Gastrocnemius medialis (tissue), 4 donors: ENCODE data around the gene RPL21. TPM values are rescaled to one million over a fixed set of nuclear protein-coding genes. Genes with fewer than 3 reads are reported as not detected.

ENCODE experiments used
- ATAC-seq, 2 donors: fragments of 150-250 bp; one replicate each; pipeline ENCODE4 v1.9.1; 2016
- DNase-seq, 2 donors: peaks; one replicate each; pipeline ENCODE4 v3.0.0-alpha.2; 2019
- H3K27ac ChIP-seq, 4 donors: fragments of 200-600 bp; sonication (generic); 1 replicate in 1 of 4; 2 replicates in 3 of 4; pipeline ENCODE4 v1.5.1; 2016 to 2018; ENCODE audit warnings: mild to moderate bottlenecking in 2 of 4, moderate library complexity in 1 of 4
- H3K27me3 ChIP-seq, 3 donors: fragments of 200-600 bp; sonication (generic) in 2 of 3; 1 replicate in 1 of 3; 2 replicates in 2 of 3; pipeline versions ENCODE4 v1.5.1 to v1.6.0; 2016 to 2019; ENCODE audit warnings: mild to moderate bottlenecking in 1 of 3, moderate library complexity in 1 of 3
- H3K36me3 ChIP-seq, 2 donors: fragments of 200-600 bp; sonication (generic) in 1 of 2; one replicate each; pipeline ENCODE4 v1.5.1; 2017 to 2018
- H3K4me1 ChIP-seq, 2 donors: fragments of 200-600 bp; sonication (generic) in 1 of 2; one replicate each; pipeline ENCODE4 v1.5.1; 2016 to 2017; ENCODE audit warnings: mild to moderate bottlenecking in 2 of 2
- H3K4me3 ChIP-seq, 4 donors: fragments of 200-600 bp; sonication (generic) in 3 of 4; 1 replicate in 1 of 4; 2 replicates in 3 of 4; pipeline ENCODE4 v1.5.1; 2016 to 2019; ENCODE audit warnings: mild to moderate bottlenecking in 2 of 4
- H3K9me3 ChIP-seq, 3 donors: fragments of 200-600 bp; sonication (generic) in 2 of 3; 1 replicate in 1 of 3; 2 replicates in 2 of 3; pipeline ENCODE4 v1.5.1; 2016 to 2019
- CTCF ChIP-seq, 5 experiments: fragments of 450-650 bp in 3 of 5; fragments of 200-600 bp in 2 of 5; sonication (generic) in 2 of 5; IDR thresholded peaks in 4 of 5; conservative IDR thresholded peaks in 1 of 5; 1 replicate in 4 of 5; 2 replicates in 1 of 5; pipeline ENCODE4 v1.5.1; 2016 to 2019; ENCODE audit warnings: antibody characterized with exemption in 5 of 5, mild to moderate bottlenecking in 3 of 5, moderate library complexity in 3 of 5
- POLR2A ChIP-seq, 2 donors: fragments of 450-650 bp; IDR thresholded peaks; one replicate each; pipeline ENCODE4 v1.6.1; 2017; ENCODE audit warnings: antibody characterized with exemption in 2 of 2, mild to moderate bottlenecking in 2 of 2, moderate library complexity in 2 of 2
- in situ Hi-C, 4 donors: fragments of 200-750 bp; cut with MboI; loops; one replicate each; pipeline versions ENCODE4 v1.15.0 to v1.8.0; 2017; ENCODE audit warnings: low sequenced_read_pairs in 4 of 4
- intact Hi-C: fragments of 100-400 bp; cut with DNase I; formaldehyde crosslinking; loops from one replicate; pipeline ENCODE4 v1.15.1; 2023; ENCODE audit warnings: low total_unique reads
- total RNA-seq, 4 donors: library from RNA; depleted of rRNA; stranded (reverse); fragments of >200 nt; gene quantifications; one replicate each; pipeline versions ENCODE4 v1.1.0 to v1.2.3, GENCODE V29; 2016

The RPL21 gene
- total RNA-seq, 4 donors from 2014 or later, result 774 to 913 (median 796) TPM

- Histone ChIP-seq H3K27me3 (no peaks in the 10 kb centered on the region), H3K36me3 (peaks cover 0 to 42% of the 10 kb centered on the region in 2 donors), H3K9me3 (no peaks in the 10 kb centered on the region), H3K4me1 (peaks cover 6 to 29% of the 10 kb centered on the region in 2 donors), H3K27ac (peak overlapping the region in 2 of 4 donors; percentile 1 to 42), H3K4me3 (no peak overlapping the region)
- in situ Hi-C loops, result loop anchor here (25.0 kb wide), 3 partner anchors 177 to 877 kb away; partner anchors contain the start of genes LNX2 (in 3 of the 4), POLR1D (in 3 of the 4) and PAN3 (in 1 of the 4)
- TF ChIP-seq CTCF (IDR thresholded peaks at IDR 0.05 in 4 of 5, conservative IDR thresholded peaks at IDR 0.05 in 1 of 5), result no peak
- TF ChIP-seq POLR2A (IDR thresholded peaks at IDR 0.05), result no peak
- DNase-seq, result no peak
- intact Hi-C loops, result loop anchor here (10.0 kb wide), 2 partner anchors 885 to 1395 kb away; partner anchors contain the start of gene POMP
- no peak for ATAC-seq
Measured at GRCh38 chr13:27259831-27260230, 8.5 kb downstream of the RPL21 start.

- H3K36me3 ChIP-seq, result peaks cover 0 to 26% of the 10 kb centered on the region in 2 donors
- H3K9me3 ChIP-seq, result no peaks in the 10 kb centered on the region
- in situ Hi-C loops, result loop anchor here (25.0 kb wide), 3 partner anchors 176 to 876 kb away; partner anchors contain the start of genes LNX2 (in 3 of the 4), POLR1D (in 3 of the 4) and PAN3 (in 1 of the 4)
- H3K4me3 ChIP-seq, result no peak overlapping the region
- intact Hi-C loops, result loop anchor here (10.0 kb wide), 1 partner anchor 883 kb away; no protein-coding TSS in a partner anchor
- no peak for TF ChIP-seq CTCF (IDR thresholded peaks at IDR 0.05 in 4 of 5, conservative IDR thresholded peaks at IDR 0.05 in 1 of 5)
- TF ChIP-seq POLR2A (IDR thresholded peaks at IDR 0.05), result no peak
- peak overlapping the region in 1 of 4 donors; percentile 42 for H3K27ac ChIP-seq
- ATAC-seq (no peak), DNase-seq (no peak)
- peaks cover 4 to 23% of the 10 kb centered on the region in 2 donors for H3K4me1 ChIP-seq
- no peaks in the 10 kb centered on the region for H3K27me3 ChIP-seq
Measured at GRCh38 chr13:27261396-27261795, 10.0 kb downstream of the RPL21 start.

GRCh38 chr13:27263438-27263837 lies 12.1 kb downstream of the RPL21 start:
- peaks cover 0 to 6% of the 10 kb centered on the region in 2 donors for H3K36me3 ChIP-seq
- H3K27ac ChIP-seq, result no peak overlapping the region
- TF ChIP-seq POLR2A (IDR thresholded peaks at IDR 0.05) (no peak), CTCF (IDR thresholded peaks at IDR 0.05 in 4 of 5, conservative IDR thresholded peaks at IDR 0.05 in 1 of 5) (no peak)
- DNase-seq, result no peak
- H3K4me3 ChIP-seq, result no peak overlapping the region
- H3K4me1 ChIP-seq, result peaks cover 4 to 21% of the 10 kb centered on the region in 2 donors
- intact Hi-C loops, result loop anchor here (10.0 kb wide), 1 partner anchor 881 kb away; no protein-coding TSS in a partner anchor
- no peaks in the 10 kb centered on the region for H3K9me3 ChIP-seq
- no peaks in the 10 kb centered on the region for H3K27me3 ChIP-seq
- ATAC-seq, result no peak
- in situ Hi-C loops, result loop anchor here (25.0 kb wide), 3 partner anchors 174 to 874 kb away; partner anchors contain the start of genes LNX2 (in 3 of the 4), POLR1D (in 3 of the 4) and PAN3 (in 1 of the 4)

- in situ Hi-C loops (loop anchor here (25.0 kb wide), 3 partner anchors 173 to 873 kb away; partner anchors contain the start of genes LNX2 (in 3 of the 4), POLR1D (in 3 of the 4) and PAN3 (in 1 of the 4)), intact Hi-C loops (loop anchor here (10.0 kb wide), 1 partner anchor 881 kb away; no protein-coding TSS in a partner anchor)
- Histone ChIP-seq H3K36me3 (no peaks in the 10 kb centered on the region), H3K27me3 (no peaks in the 10 kb centered on the region), H3K4me1 (peaks cover 4 to 21% of the 10 kb centered on the region in 2 donors), H3K4me3 (no peak overlapping the region), H3K9me3 (no peaks in the 10 kb centered on the region), H3K27ac (peak overlapping the region in 1 of 4 donors; percentile 8)
- ATAC-seq, result peak in 1 of 2 donors; percentile 32
- DNase-seq, result no peak
- TF ChIP-seq CTCF (IDR thresholded peaks at IDR 0.05 in 4 of 5, conservative IDR thresholded peaks at IDR 0.05 in 1 of 5), result no peak
- TF ChIP-seq POLR2A (IDR thresholded peaks at IDR 0.05), result no peak
Measured at GRCh38 chr13:27264181-27264580, 12.8 kb downstream of the RPL21 start.
